ENCODE results near the gene VAV2.

VAV2 gene

GRCh38 chr9:133870598-133871595 lies 121.2 kb downstream of the VAV2 start:
- no peak for DNase-seq

- DNase-seq, result peak; percentile 98
Observed at GRCh38 chr9:133869674-133870405, 122.3 kb downstream of the VAV2 start.

DNA sequence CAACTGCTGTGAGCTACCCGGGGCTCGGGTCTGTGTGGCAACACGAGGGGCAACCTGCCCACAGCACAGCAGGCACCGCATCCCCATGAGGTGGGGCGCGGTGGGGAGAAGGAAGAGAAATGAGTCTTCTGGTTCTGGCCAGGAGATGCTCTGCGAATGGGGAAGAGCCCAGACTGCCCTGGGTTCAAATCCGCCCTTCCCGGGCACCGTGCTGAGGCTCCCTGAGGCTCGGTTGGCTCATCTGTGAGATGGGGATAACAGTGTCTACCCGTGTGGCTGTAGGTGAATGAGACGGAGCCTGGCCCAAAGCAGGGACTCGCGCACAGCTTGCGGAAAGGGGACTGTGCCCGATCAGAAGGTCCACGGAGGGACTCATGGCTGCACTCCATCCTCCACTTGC lies 123.9 kb downstream of the VAV2 start:
- no peak for DNase-seq

DNA sequence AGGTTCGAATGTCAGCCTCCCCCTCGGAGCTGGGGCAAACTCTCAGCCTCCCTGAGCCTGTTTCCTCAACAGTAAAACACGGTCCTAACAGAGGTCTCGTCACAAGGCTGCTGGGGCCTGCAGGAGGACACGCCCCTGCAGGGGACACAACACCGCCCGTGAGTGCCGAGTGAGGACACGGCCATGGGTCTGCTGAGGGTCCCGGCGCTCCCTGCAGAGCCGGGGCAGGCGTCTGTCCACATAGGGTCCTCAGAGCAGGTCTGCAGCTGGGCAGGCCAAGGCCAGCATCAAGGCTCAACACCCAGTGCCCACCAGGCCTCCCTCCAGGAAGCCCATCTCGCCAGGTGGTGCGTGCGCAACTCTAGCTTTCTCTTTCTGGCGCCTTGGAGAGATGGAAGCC lies 125.2 kb downstream of the VAV2 start:
- no peak for DNase-seq

GRCh38 chr9:133864011-133864410 lies 128.1 kb downstream of the VAV2 start:
- DNase-seq, result no peak

- DNase-seq, result no peak
Observed at GRCh38 chr9:133863257-133863592, 128.9 kb downstream of the VAV2 start.

GRCh38 chr9:133862585-133863256 lies 129.4 kb downstream of the VAV2 start:
- DNase-seq, result peak; percentile 51

GRCh38 chr9:133861692-133862091 lies 130.4 kb downstream of the VAV2 start:
- no peak for DNase-seq

DNA sequence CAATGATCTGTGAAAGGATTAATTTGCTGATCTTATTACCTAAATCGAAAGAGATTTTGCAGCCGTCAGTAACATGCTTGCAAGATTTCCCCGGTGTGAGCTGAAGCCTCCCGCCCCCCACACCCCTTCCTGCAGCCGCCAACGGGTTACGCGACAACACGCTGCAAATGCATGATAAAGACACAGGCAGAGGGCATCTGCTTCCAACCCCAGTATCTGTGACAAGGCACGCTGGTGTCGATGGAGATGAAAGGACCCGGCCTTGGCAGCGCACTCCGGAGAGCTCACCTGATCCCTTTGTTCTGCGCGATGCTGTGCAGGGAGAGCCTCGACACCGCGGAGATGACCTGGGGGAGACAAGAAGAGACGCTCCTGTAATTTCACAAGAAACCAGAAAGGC lies 131.0 kb downstream of the VAV2 start:
- peak; percentile 89 for DNase-seq

GRCh38 chr9:133858771-133859170 lies 133.4 kb downstream of the VAV2 start:
- DNase-seq, result no peak

DNA sequence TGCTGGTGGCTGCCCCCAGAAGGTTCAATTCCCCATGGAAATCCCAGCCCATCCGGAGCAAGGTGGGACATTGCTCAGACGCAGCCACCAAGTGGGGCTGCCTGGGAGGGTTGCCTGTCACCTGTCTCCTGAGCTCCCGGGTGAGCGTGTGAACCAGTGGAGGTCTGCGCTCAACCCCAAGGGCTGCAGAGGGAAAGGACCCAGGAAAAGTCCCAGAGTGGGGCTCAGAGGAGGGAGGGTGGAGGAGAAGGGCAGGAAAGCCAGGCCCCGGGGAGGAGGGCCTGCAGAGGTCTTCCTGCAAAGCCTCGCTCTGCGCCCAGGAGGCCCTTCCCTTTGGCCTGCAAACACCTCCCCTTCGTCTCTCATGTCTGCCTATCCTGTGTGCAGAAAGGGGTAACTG lies 134.5 kb downstream of the VAV2 start:
- DNase-seq, result no peak

DNA sequence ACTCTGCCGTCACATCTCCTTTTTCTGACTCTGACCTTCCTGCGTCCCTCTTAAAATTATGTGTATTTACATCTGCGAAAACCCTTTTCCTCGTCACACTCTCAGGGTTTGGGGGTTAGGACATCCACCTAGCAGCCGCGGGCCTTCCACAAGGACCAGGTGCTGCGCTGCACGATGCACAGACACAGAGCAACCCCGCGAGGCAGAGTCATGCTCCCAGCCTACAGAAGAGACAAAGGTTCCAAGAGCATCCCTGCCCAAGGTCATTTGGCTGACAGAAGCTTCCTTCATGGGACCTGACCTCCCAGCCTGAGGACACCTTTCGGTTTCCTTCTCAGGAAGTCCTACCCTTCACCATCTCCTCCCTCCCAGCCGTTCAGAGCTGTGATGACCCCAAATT lies 135.3 kb downstream of the VAV2 start:
- DNase-seq, result no peak

- peak; percentile 57 for DNase-seq
Observed at GRCh38 chr9:133855802-133856521, 136.2 kb downstream of the VAV2 start.

GRCh38 chr9:133855371-133855770 lies 136.8 kb downstream of the VAV2 start:
- no peak for DNase-seq

- DNase-seq, result no peak
Observed at GRCh38 chr9:133854765-133855164, 137.4 kb downstream of the VAV2 start.

- DNase-seq, result no peak
Observed at GRCh38 chr9:133854048-133854447, 138.1 kb downstream of the VAV2 start.

GRCh38 chr9:133853331-133853730 lies 138.8 kb downstream of the VAV2 start:
- DNase-seq, result no peak

GRCh38 chr9:133852431-133852830 lies 139.7 kb downstream of the VAV2 start:
- no peak for DNase-seq

- DNase-seq, result no peak
Observed at GRCh38 chr9:133851693-133852092, 140.4 kb downstream of the VAV2 start.

DNA sequence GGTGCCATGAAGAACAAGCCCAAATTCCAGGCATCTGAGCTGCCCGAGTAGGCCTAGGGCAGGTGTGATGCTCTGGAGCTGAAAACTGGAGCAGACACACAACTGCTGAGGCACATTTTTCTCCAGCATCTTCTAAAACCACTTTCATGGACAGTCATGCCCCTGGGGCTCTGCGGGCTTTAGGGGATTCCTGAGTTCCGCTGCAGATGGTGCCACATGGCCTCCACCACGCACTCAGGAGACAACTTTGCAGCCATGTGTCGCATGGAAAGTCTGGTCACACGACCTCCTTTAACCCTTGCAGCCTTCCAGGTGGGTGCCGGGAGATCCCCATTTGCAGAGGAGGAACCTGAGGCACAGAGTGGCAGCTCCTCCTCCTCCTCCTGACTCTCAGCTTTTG lies 141.2 kb downstream of the VAV2 start:
- no peak for DNase-seq

DNA sequence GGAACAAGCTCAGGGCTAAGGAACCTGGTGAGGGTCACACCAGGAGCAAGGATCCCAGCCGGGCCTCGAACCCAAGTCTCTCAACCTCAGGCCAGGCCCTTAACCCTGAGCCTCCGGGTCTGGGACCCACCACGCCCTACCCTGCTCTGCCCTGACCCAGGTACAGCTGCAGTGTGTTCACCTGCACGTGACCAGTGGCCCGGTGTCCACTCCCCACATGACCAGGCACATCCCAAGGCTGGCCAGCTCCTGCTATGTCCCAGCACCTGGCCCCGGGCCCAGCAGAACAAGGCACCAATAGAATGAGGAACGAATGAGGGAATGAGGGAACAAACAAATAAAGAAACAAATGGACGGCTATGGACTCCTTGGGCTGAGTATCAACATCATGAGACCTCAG lies 142.0 kb downstream of the VAV2 start:
- DNase-seq, result no peak

DNA sequence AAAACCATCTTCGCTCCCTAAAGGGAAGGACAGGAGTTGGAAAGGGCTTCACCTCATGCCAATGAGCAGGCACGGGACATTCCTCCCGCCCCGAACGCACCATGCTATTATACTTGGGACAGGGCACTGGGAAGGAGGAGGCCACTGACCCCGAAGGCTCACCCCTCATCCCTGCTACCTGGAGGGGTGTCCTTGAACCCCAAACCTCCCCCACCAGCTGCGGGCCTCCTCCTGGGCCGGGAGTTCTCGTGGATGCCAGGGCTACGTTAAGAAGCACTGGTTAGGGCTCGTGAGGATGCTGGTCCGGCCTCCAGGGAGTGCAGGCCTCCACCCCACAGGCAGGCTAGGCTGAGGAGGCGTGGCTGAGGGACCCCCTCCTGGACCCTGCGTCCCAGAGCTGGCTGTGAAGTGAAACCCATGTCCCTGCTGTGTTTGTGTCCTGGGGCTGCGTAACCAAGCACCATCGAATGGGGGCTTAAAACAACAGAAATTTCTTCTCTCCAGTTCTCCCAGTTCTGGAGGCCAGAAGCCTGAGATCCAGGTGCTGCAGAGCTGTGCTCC lies 142.9 kb downstream of the VAV2 start:
- no peak for DNase-seq

Data from hematopoietic multipotent progenitor cell treated with erythropoietin and hydrocortisone succinate and interleukin-3 and kit ligand, for 4 days (in vitro differentiated cells).